Right lobe of liver (tissue), 6 donors: ENCODE results near the gene ZNF837. TPM values are rescaled to one million over a fixed set of nuclear protein-coding genes. Genes with fewer than 3 reads are reported as not detected.

Experiments used
- ATAC-seq, 4 donors: fragments of 200-7000 bp; cut with Tn5 transposase; one replicate each; pipeline ENCODE4 v1.9.1; 2020; ENCODE audit warnings: mild to moderate bottlenecking in 4 of 4, moderate library complexity in 4 of 4
- DNase-seq, 3 donors: peaks; one replicate each; pipeline ENCODE4 v3.0.0-alpha.2; 2020
- H3K27ac ChIP-seq, 3 donors: fragments of 200-600 bp; one replicate each; pipeline ENCODE4 v1.8.0; 2022
- H3K27me3 ChIP-seq, 2 donors: fragments of 200-600 bp; one replicate each; pipeline ENCODE4 v1.8.0; 2022
- H3K36me3 ChIP-seq, 4 donors: fragments of 200-600 bp; sonication (generic) in 1 of 4; one replicate each; pipeline versions ENCODE4 v1.5.1 to v1.8.0; 2017 to 2022; ENCODE audit warnings: control low read depth in 1 of 4
- H3K4me1 ChIP-seq, 4 donors: fragments of 200-600 bp; sonication (generic) in 1 of 4; one replicate each; pipeline versions ENCODE4 v1.5.1 to v1.8.0; 2017 to 2022; ENCODE audit warnings: control low read depth in 1 of 4
- H3K4me3 ChIP-seq, 3 donors: fragments of 200-600 bp; one replicate each; pipeline ENCODE4 v1.8.0; 2022
- H3K9me3 ChIP-seq, 4 donors: fragments of 200-600 bp; sonication (generic) in 1 of 4; one replicate each; pipeline versions ENCODE4 v1.5.1 to v1.8.0; 2017 to 2022; ENCODE audit warnings: control low read depth in 1 of 4
- CTCF ChIP-seq, 4 donors: fragments of 200-600 bp in 3 of 4; fragments of 450-650 bp in 1 of 4; IDR thresholded peaks; one replicate each; pipeline versions ENCODE4 v1.5.1 to v1.8.0; 2016 to 2022; ENCODE audit warnings: antibody characterized with exemption in 4 of 4, mild to moderate bottlenecking in 2 of 4
- POLR2A ChIP-seq: fragments of 450-650 bp; IDR thresholded peaks from one replicate; pipeline ENCODE4 v1.6.1; 2017; ENCODE audit warnings: antibody characterized with exemption, mild to moderate bottlenecking
- WGBS: methylation state at CpG from one replicate; pipeline ENCODE4 v1.1.6; 2018; ENCODE audit warnings: low coverage, low lambda C conversion rate; ENCODE audit not compliant: insufficient coverage; ENCODE audit errors: missing lambda C conversion rate; 5-methylcytosine and 5-hydroxymethylcytosine counted together
- intact Hi-C, 2 donors: fragments of 100-400 bp; cut with DNase I; formaldehyde crosslinking; loops; one replicate each; pipeline versions ENCODE4 v1.11.2 to v1.14.1; 2022
- total RNA-seq, 6 experiments: library from RNA; depleted of rRNA in 2 of 6; stranded (reverse); fragments of >200 nt in 2 of 6; fragmentation: NEBNext Ultra II Directional in 3 of 6; extraction: Animal tissue kit (Norgen Biotek cat#: 25700) in 3 of 6; gene quantifications; one replicate each; pipeline versions ENCODE4 v1.1.0 to v1.2.4, GENCODE V29; 2016 to 2023
- donor health status: DM: no; HTN: yes; CAD: no.
- donor health status: DM: no; HTN: no; CAD: no.
- donor health status: DM: no; HTN: no; CAD: no.
- donor health status: DM: no; HTN: yes; CAD: no.
- donor health status: DM: no; HTN: yes; CAD: no.

Gene ZNF837
- total RNA-seq, 6 experiments from 2014 or later: 1.7 to 3.9 (median 2.4) TPM

- H3K9me3 ChIP-seq: no peaks in the 10 kb centered on the region
- peak; percentile 17 to 38 (median 28) for TF ChIP-seq CTCF (IDR thresholded peaks at IDR 0.05)
- no peak for TF ChIP-seq POLR2A
- H3K4me3 ChIP-seq: no peak overlapping the region
- H3K27ac ChIP-seq: peak overlapping the region in 1 of 3 donors; percentile 36
- no peaks in the 10 kb centered on the region for H3K27me3 ChIP-seq
- H3K4me1 ChIP-seq: peaks cover 0 to 16% (median 4%) of the 10 kb centered on the region in 4 donors
- intact Hi-C loops: no loop called here
- peak in 2 of 3 donors; percentile 35 to 78 for DNase-seq
- ATAC-seq: peak; percentile 66 to 96 (median 83)
- 60% methylated on average over 6 of the region's 15 CpGs for WGBS
- H3K36me3 ChIP-seq: no peaks in the 10 kb centered on the region
Observed at GRCh38 chr19:58372311-58373133, 8.3 kb downstream of the ZNF837 start.

GRCh38 chr19:58368561-58369360, 12.1 kb downstream of the ZNF837 start:
- no peak for TF ChIP-seq POLR2A
- TF ChIP-seq CTCF (IDR thresholded peaks at IDR 0.05): no peak
- WGBS: 92% methylated on average over 6 of the region's 68 CpGs

GRCh38 chr19:58367698-58368454, 13.0 kb downstream of the ZNF837 start:
- no CpG with 5 or more reads among the region's 106 CpGs for WGBS
- Histone ChIP-seq H3K4me3 (no peak overlapping the region), H3K27ac (no peak overlapping the region), H3K27me3 (no peaks in the 10 kb centered on the region), H3K36me3 (no peaks in the 10 kb centered on the region), H3K4me1 (peaks cover 0 to 7% (median 3%) of the 10 kb centered on the region in 4 donors), H3K9me3 (no peaks in the 10 kb centered on the region)
- intact Hi-C loops: no loop called here
- DNase-seq (peak in 1 of 3 donors; percentile 12), ATAC-seq (no peak)
- TF ChIP-seq POLR2A: no peak
- TF ChIP-seq CTCF (IDR thresholded peaks at IDR 0.05): no peak

More at GRCh38 chr19:58368561-58369360, 12.1 kb downstream of the ZNF837 start:
- no peaks in the 10 kb centered on the region for H3K27me3 ChIP-seq
- ATAC-seq (no peak), DNase-seq (peak in 2 of 3 donors; percentile 17 to 28)
- H3K36me3 ChIP-seq: no peaks in the 10 kb centered on the region
- H3K27ac ChIP-seq: no peak overlapping the region
- no peak overlapping the region for H3K4me3 ChIP-seq
- intact Hi-C loops: no loop called here
- no peaks in the 10 kb centered on the region for H3K9me3 ChIP-seq
- peaks cover 0 to 16% (median 4%) of the 10 kb centered on the region in 4 donors for H3K4me1 ChIP-seq
